ENCODE measurements around the gene OR8H3.
"Not testable (repeated sequence)": the region's sequence is repeated elsewhere in the genome, so short reads cannot be mapped to it uniquely, and the experiment has no call there.

Gene OR8H3

GRCh38 chr11:56122073-56122472 lies at the start of gene OR8H3:
TSS of gene OR8H3 (plus strand) at chr11:56122373. CDS start at chr11:56122373, 0 bp downstream.
- DNase-seq = no peak

GRCh38 chr11:56089697-56090096 lies 32.5 kb upstream of the OR8H3 start:
- DNase-seq = no peak

GRCh38 chr11:56093008-56093407 lies 29.2 kb upstream of the OR8H3 start, which contains the start of gene OR8I2:
TSS of gene OR8I2 (plus strand) at chr11:56093308. CDS start at chr11:56093308, 0 bp downstream.
- no peak for DNase-seq

GRCh38 chr11:56103210-56103737 lies 18.9 kb upstream of the OR8H3 start, which contains the start of gene OR8H2:
TSS of gene OR8H2 (plus strand) at chr11:56103687. CDS start at chr11:56105043, 1,356 bp downstream.
- no peak for DNase-seq

- DNase-seq = no peak
These were observed 18.0 kb downstream of the OR8H3 start, which contains the start of gene OR8J3 for GRCh38 chr11:56140151-56140661. TSS of gene OR8J3 (minus strand) at chr11:56140201. CDS start at chr11:56137718, 2,483 bp downstream.

- not testable (repeated sequence) for DNase-seq
These were observed 21.5 kb downstream of the OR8H3 start for GRCh38 chr11:56143681-56144080.

- no peak for DNase-seq
These were observed 29.2 kb downstream of the OR8H3 start for GRCh38 chr11:56151376-56151775.

GRCh38 chr11:56152333-56152732 lies 30.2 kb downstream of the OR8H3 start:
- DNase-seq = no peak

GRCh38 chr11:56160217-56160616 lies 38.0 kb downstream of the OR8H3 start, which contains the start of gene OR8K5:
TSS of gene OR8K5 (minus strand) at chr11:56160317. CDS start at chr11:56160317, 0 bp downstream.
- no peak for DNase-seq

GRCh38 chr11:56163804-56164203 lies 41.6 kb downstream of the OR8H3 start:
- DNase-seq = no peak

GRCh38 chr11:56172256-56172830 lies 50.2 kb downstream of the OR8H3 start:
- DNase-seq = no peak

Data from activated T-cell treated with anti-CD3 and anti-CD28 coated beads, Interleukin-2, amount 50 U/mL, for 1 hour (primary cell).